Measurements from ENCODE around the gene ZNF467.

ZNF467 gene

DNA sequence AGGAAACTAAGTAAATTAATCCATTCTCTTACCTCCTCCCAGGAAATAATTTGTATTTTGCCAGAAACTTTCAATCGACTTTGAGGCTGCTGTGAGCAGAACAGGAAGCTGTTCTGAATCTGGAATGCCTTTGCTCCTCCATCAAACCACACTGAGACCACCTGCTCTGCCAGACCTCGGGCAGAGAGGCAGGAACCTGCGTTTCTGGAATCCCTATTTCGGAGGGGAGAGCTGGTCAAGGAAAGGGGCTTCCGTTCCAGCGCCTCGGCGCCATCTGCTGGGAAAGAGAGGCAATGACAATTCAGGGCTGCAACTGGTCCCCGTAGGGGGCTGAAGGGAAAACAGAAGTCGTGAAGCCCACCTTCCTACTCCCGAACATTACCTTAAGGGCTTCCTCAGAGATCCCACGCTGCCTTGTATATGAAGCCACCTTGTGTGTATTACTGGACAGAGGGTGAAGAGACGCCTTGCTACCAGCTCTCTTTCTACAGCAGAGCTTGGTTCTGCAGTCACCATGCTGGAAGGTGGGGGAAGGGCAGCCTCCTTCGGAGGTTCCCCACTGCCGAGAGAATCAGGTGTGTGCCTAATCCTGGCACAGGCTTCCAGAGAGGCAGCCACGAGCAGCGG is 31.2 kb downstream of the ZNF467 start:
- peak; percentile 88 for DNase-seq

DNA sequence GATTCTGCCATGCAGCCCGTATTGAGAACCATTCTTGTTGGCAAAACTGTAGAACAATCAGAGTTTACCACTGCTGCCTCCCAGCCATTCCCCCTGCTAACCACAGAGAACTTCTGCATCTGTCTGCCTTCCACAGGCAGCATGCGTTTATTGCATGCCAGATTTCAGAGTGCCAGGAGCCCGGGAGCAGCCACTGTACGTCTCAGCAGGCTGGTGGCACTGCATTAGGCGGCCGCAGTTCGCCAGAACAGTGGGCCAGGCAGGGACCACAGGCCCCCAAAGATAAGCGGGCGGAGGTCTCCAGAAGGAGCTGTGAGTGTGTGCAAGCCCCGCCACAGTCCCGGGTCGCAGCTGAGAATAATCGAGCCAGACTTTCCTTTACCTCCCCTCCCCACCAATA is 31.8 kb downstream of the ZNF467 start:
- peak; percentile 78 for DNase-seq

- DNase-seq = no peak
Measured at GRCh38 chr7:149736478-149737360, 36.7 kb downstream of the ZNF467 start.

DNA sequence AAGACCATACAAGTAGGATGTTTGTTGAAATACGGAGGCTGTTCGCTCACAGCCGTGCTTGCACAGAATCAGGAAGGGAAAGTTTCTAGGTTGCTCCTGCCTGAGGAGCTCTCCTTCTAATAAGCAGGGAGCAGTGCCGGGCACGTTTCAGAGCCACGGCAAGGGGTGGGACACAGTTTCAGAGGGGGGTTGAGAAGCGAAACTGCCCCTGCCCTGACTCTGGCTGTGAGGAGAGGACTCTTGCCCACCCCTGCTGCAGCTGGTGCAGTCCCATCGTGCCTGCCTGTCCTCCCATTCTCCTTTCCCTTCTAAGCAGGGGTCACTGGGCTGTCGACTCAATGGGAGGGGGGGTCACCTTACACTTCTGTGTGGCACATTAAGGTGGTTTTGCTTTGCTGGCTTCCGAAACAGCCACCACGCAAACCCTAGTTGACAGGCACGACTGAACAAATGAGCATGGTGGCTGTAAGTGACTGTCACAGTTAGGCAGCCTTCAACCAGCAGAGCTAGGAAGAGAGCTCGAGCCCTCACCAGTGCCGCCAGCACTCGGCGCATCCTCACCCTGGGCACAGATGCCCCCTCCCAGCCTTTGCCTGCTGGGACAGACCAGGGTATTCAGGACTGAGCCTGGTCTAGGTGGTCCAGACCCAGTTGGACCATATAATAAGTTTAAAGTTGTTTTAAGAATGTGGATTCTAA is 37.5 kb downstream of the ZNF467 start:
- no peak for DNase-seq

DNA sequence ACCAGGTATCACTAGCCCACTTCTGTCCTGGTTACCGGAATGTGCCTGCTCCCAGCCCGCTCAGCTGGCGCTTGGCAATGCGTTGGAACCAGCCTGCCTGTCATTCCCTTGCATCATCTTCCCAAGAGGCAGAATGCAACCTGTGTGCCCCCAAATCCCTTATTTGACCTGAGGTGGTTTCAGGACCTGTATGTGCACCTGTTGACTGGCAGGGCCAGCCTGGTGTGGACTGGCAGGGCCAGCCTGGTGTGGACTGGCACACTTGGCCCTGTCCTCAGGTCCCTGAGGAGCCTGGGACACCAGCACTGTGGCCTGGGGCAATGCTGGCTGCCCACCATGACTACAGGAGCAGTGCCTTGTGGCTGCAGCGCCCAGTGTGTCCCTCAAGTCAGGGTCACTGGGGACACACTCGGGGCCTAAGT is 38.2 kb downstream of the ZNF467 start:
- no peak for DNase-seq

GRCh38 chr7:149734791-149735075 is 38.7 kb downstream of the ZNF467 start:
- no peak for DNase-seq

GRCh38 chr7:149733924-149734790 is 39.2 kb downstream of the ZNF467 start:
- DNase-seq = no peak

DNA sequence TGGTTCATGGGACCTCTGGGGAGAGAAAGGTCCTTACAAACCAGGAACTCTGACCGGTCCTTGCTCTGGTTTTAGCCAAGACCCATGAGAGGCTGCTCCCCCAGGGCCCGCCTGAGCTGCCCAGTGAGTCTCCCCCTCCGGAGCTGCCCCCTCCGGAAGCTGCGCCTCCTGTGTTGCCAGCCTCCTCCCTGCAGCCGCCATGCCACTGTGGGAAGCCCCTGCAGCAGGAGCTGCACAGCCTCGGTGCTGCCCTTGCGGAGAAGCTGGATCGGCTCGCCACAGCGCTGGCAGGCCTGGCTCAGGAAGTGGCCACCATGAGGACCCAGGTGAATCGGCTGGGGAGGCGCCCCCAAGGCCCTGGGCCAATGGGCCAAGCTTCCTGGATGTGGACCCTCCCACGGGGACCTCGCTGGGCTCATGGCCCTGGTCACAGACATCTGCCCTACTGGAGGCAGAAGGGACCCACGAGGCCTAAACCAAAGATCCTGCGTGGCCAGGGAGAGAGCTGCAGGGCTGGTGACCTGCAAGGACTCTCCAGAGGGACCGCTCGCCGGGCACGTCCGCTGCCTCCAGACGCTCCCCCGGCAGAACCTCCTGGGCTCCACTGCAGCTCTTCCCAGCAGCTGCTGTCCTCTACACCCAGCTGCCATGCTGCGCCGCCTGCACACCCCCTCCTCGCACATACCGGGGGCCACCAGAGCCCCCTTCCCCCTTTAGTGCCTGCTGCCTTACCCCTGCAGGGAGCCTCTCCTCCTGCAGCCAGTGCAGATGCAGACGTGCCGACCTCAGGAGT is 40.1 kb downstream of the ZNF467 start:
- no peak for DNase-seq

DNA sequence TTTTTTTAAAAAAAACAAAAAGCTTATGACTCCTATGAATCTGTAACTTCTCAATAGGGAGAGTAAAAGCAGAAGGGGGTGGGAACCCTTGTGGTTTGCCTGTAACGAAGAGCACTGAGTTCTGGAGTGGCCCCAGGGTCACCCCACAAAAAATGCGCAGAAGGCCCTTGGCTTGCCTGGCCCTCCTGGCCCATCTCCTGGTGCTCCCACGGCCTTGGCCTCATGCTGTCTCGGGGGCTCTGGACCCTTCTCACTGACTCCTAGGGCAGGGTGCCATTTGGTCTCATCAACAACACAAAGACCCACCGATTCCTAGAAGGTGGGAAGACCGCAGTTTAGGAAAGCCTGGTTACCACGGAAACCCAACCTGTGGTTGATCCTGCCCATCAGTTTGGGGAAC is 40.8 kb downstream of the ZNF467 start:
- DNase-seq = no peak

GRCh38 chr7:149732111-149732561 is 41.3 kb downstream of the ZNF467 start:
- no peak for DNase-seq

DNA sequence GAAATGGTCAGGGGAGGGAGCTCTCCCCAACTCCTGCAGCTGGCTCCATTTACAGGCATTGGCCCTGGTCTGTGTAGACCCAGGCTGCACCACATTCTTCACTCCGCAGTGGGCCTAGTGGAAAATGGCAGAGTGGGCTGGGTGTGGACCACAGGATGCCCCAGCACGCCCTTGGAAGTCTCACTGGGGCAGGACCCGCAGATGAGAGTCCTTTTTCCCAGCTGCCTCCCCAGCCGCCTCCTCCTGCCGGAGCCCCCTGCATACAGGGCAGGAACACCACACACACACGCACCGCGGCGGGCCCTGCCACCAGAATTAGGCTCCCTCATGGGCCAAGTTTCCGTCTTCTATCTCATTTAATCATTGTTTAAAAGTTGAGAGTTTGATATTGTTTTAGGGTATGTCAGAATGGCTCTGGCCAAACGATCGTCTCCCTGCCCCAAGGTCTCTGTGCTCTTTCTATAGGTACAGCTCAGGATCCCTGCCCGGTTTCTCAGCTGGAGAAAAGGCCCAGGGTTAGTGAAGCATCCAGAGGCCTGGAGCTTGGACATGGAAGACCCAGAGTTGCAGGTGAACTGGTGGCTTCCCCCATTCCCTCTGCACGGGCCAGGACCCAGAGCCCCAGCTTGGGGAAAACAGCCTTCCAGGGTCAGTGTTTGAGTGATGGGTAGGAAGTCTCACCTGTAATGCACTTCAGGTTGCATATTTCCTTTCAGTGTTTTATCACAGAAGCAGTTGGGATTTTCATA is 42.0 kb downstream of the ZNF467 start:
- no peak for DNase-seq

- no peak for DNase-seq
Measured at GRCh38 chr7:149729983-149730801, 43.2 kb downstream of the ZNF467 start.

GRCh38 chr7:149729586-149729982 is 43.8 kb downstream of the ZNF467 start:
- no peak for DNase-seq

DNA sequence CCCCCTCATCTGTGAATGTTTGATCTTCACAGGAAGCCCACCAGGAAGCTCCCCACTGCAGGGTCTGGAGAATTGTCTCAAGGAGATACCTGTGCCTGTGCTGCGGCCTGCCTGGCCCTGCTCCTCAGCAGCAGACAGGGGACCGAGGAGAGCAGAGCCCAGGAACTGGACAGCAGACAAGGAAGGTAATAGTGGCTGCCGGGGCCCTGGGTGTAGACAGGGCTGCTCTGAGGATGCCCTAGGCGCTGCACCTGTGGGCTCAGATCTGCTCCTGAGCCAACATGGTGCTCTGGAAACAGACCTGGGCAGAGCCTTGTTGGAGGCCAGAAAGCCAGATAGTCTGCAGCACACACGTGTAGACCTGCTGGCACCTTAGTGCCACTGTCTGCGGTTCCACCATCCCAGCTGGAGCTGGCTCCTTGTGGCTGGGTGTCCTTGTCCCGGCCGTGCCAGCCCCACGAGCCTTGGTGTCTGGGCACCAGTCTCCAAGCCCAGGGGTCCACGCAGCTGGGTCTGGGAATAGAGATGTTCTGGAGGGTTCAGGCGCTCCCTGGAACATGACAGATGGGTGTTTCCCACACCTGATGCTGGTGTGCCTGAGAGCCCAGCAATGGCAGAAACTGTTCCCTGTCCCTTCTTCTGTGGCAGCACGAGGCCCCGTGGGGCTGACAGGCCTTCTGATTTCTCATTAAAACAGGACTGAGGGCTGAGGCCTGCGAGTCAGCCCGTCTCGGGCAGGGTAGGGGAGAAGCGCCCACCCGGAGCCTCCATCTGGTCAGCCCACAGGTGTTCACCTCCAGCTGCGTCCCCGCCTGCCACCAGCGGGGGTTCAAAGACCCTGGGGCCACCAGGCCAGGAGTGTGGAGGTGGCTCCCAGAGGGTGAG is 44.7 kb downstream of the ZNF467 start:
- DNase-seq = no peak

- no peak for DNase-seq
Measured at GRCh38 chr7:149727899-149728476, 45.4 kb downstream of the ZNF467 start.

DNA sequence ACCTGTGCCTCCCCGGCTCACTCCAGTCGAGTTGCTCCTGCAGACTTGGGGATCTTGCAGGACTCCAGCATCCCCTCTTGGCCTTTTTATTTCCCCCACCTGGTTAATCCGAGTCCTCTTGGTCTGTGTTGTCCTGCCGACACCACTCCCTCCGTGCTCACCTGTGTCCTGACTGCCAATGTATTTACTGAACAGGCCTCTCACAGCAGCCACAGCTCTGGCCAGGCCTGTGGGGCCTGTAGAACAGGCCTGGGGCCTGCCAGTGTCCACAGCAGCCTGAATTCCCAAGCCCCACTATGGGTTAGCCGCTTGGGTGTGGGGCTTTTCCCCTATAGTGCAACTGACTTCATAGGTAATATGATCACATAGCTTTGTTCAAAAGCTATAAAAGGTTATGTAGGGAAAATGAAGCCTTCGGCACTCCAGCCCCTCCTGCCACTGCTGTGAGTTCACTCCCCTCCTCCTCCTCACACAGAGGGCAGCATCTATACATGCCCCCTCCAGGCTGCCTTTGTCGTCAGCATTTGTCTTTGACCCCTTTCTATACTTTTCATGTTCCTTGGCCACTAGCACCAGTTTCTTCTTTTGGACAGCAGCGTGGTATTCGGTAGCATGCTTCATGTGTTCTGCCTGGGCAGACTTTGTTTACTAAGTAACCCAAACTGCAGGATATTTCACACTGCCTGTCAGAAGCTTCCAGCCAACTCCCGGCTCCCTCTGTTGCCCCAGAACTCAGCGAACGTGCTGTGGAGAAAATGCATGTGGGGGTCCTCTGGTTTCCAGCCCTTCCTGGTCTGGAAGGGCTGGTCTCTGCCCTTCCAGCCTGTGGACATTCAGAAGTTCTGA is 46.1 kb downstream of the ZNF467 start:
- DNase-seq = no peak

GRCh38 chr7:149725916-149726315 is 47.5 kb downstream of the ZNF467 start:
- DNase-seq = no peak

DNA sequence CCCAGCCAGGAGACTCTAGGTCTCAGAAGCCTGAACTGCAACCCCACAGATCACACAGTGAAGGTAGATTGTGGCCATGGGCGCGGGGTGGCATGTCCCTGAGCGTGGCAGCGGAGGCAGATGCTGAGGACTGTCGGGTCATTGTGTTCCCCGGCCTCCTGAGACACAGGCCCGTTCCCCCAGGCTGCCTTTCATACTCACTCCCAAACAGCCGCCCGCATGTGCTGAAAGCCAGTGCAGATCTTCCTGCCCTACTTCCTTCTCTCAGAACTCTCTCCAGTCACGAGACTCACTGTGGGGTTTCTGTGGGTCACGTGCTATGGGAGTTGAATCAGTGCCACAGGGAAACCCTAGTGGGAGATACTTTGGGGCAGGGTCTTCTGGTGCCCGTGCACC is 48.0 kb downstream of the ZNF467 start:
- no peak for DNase-seq

All from DMS53 (cell line).